Measurements from ENCODE around the gene SYT8. TPM values are rescaled to one million over a fixed set of nuclear protein-coding genes. Genes with fewer than 3 reads are reported as not detected.

The SYT8 gene
- total RNA-seq, 2 experiments from 2014 or later = not detected

DNA sequence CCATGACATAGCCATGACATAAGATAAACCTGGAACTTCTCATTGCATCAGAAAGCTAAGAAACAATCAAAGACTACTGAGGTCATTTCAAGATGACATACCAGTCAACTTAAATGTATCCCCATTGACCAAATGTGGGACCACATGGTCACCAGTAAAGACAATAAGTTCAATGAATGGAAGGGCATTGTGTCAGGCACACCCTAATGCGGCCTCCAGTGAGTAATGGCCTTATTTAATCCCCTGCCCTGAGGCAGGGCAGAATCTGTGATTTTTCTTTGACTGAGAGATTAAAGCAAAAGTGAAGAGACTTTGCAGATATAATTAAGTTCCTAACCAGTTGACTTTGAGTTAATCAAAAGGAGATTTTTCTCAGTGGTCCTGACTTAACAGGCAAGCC is 17.3 kb upstream of the SYT8 start:
- ChIA-PET POLR2A (no interaction called here), CTCF (ENCODE audit: unreplicated experiment) (interaction anchor here (0.6 kb wide), 2 partner anchors 9 to 220 kb away, joined by 4 to 6 read pairs; no protein-coding TSS in a partner anchor)
- Histone ChIP-seq H3K9me3 (ENCODE audit: low read length) (no peaks in the 10 kb centered on the region), H3K4me3 (ENCODE audit: low read depth, low read length, poor library complexity, severe bottlenecking) (no peak overlapping the region), H2AFZ (ENCODE audit: low read length) (no peak overlapping the region), H4K20me1 (ENCODE audit: insufficient read depth, low read length) (no peaks in the 10 kb centered on the region), H3K79me2 (ENCODE audit: insufficient read depth, low read depth, low read length) (no peaks in the 10 kb centered on the region), H3K9me2 (ENCODE audit: insufficient read depth, low read length) (no peaks in the 10 kb centered on the region), H3K36me3 (ENCODE audit: insufficient read depth, low read length) (no peaks in the 10 kb centered on the region), H3K4me2 (ENCODE audit: low read length) (no peak overlapping the region), H3K27ac (ENCODE audit: low read depth, low read length, poor library complexity, severe bottlenecking) (no peak overlapping the region), H3K4me1 (ENCODE audit: insufficient read depth, low read length, poor library complexity, severe bottlenecking) (no peaks in the 10 kb centered on the region)
- TF ChIP-seq EZH2phosphoT487 (IDR thresholded peaks at IDR 0.05; ENCODE audit: borderline replicate concordance, low read depth, low read length) = no peak
- TF ChIP-seq, protein P1, sequence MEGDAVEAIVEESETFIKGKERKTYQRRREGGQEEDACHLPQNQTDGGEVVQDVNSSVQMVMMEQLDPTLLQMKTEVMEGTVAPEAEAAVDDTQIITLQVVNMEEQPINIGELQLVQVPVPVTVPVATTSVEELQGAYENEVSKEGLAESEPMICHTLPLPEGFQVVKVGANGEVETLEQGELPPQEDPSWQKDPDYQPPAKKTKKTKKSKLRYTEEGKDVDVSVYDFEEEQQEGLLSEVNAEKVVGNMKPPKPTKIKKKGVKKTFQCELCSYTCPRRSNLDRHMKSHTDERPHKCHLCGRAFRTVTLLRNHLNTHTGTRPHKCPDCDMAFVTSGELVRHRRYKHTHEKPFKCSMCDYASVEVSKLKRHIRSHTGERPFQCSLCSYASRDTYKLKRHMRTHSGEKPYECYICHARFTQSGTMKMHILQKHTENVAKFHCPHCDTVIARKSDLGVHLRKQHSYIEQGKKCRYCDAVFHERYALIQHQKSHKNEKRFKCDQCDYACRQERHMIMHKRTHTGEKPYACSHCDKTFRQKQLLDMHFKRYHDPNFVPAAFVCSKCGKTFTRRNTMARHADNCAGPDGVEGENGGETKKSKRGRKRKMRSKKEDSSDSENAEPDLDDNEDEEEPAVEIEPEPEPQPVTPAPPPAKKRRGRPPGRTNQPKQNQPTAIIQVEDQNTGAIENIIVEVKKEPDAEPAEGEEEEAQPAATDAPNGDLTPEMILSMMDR (conservative IDR thresholded peaks at IDR 0.05; ENCODE audit: low read length) = no peak
- BruUV-seq (replicated peaks) = no TSS peak
- DNase-seq (ENCODE audit: low spot score) = no peak
- intact Hi-C loops (cut with micrococcal nuclease; ENCODE audit: unreplicated experiment) = no loop called here

DNA sequence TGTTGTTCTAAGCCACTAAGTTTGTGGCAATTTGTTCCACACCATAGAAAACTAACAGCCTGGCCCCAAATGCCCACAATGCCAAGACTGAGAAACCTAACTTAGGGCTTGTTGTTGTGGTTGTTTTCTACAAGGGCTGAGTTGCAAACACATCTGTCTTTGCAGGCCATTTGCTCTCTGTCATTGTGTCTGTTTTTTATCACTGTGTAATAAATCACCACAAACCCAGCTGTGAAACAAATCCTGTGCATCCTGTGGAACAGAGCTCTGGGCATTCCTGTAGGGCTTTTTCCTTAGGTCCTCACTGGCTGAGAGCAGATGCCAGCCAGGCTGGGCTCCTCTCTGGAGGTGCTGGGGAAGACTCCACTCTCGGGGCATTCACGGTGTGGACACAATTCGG is 15.7 kb upstream of the SYT8 start:
- Histone ChIP-seq H3K9me2 (ENCODE audit: insufficient read depth, low read length) (no peaks in the 10 kb centered on the region), H3K79me2 (ENCODE audit: insufficient read depth, low read depth, low read length) (no peaks in the 10 kb centered on the region), H3K36me3 (ENCODE audit: insufficient read depth, low read length) (no peaks in the 10 kb centered on the region), H3K4me3 (ENCODE audit: low read depth, low read length, poor library complexity, severe bottlenecking) (no peak overlapping the region), H3K27ac (ENCODE audit: low read depth, low read length, poor library complexity, severe bottlenecking) (no peak overlapping the region), H3K4me2 (ENCODE audit: low read length) (no peak overlapping the region), H3K9me3 (ENCODE audit: low read length) (no peaks in the 10 kb centered on the region), H4K20me1 (ENCODE audit: insufficient read depth, low read length) (no peaks in the 10 kb centered on the region), H2AFZ (ENCODE audit: low read length) (no peak overlapping the region), H3K4me1 (ENCODE audit: insufficient read depth, low read length, poor library complexity, severe bottlenecking) (no peaks in the 10 kb centered on the region)
- intact Hi-C loops (cut with micrococcal nuclease; ENCODE audit: unreplicated experiment) = no loop called here
- BruUV-seq (replicated peaks) = no TSS peak
- TF ChIP-seq, protein P1 (conservative IDR thresholded peaks at IDR 0.05; ENCODE audit: low read length) = no peak
- TF ChIP-seq EZH2phosphoT487 (IDR thresholded peaks at IDR 0.05; ENCODE audit: borderline replicate concordance, low read depth, low read length) = no peak
- ChIA-PET POLR2A (no interaction called here), CTCF (ENCODE audit: unreplicated experiment) (no interaction called here)
- no peak for DNase-seq (ENCODE audit: low spot score)

DNA sequence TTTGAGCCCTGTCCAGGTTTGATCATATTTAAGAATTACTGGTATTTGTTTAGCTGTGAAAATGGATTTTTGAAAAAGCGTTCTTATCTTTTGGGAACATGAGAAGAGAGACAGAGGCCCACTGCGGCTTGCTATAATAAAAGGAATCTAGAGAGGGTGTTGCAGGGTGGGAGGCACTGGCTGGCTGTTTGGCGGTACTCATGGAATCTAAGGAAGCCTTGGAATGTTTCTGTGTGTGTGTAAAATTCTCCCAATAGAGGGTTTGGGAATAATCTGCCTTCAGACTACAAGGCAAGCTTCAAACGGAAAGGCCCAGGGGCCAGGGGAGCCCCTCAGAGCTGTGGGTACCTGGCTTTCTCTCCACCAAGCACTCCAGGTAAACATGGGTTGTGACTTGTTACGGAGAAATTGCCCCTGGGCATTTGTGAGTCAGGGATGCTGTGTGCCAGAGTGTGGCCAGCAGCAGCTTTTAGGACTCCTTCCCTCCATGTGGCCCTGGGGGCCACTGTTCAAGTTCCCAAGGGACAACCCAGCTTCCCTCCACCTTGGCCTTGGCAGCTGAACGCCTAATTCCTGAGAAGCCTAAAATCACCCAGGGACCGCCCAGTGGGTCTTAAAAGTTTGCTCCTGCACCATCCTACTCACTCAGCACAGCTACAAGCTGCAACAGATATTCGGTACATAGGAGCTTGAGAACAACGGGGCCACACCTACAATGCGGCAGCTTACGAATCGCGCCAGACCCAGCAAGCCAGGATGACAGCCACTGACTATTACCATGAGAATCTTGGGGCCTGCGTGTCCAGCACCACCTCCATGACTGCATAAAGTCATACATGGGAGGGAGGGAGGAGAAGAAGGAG is 14.1 kb upstream of the SYT8 start:
- Histone ChIP-seq H4K20me1 (ENCODE audit: insufficient read depth, low read length) (no peaks in the 10 kb centered on the region), H3K9me2 (ENCODE audit: insufficient read depth, low read length) (no peaks in the 10 kb centered on the region), H3K4me1 (ENCODE audit: insufficient read depth, low read length, poor library complexity, severe bottlenecking) (no peaks in the 10 kb centered on the region), H3K36me3 (ENCODE audit: insufficient read depth, low read length) (no peaks in the 10 kb centered on the region), H3K4me2 (ENCODE audit: low read length) (no peak overlapping the region), H3K79me2 (ENCODE audit: insufficient read depth, low read depth, low read length) (no peaks in the 10 kb centered on the region), H3K9me3 (ENCODE audit: low read length) (no peaks in the 10 kb centered on the region), H2AFZ (ENCODE audit: low read length) (no peak overlapping the region), H3K27ac (ENCODE audit: low read depth, low read length, poor library complexity, severe bottlenecking) (no peak overlapping the region), H3K4me3 (ENCODE audit: low read depth, low read length, poor library complexity, severe bottlenecking) (no peak overlapping the region)
- ChIA-PET CTCF (ENCODE audit: unreplicated experiment) (no interaction called here), POLR2A (no interaction called here)
- DNase-seq (ENCODE audit: low spot score) = no peak
- no TSS peak for BruUV-seq (replicated peaks)
- intact Hi-C loops (cut with micrococcal nuclease; ENCODE audit: unreplicated experiment) = no loop called here
- TF ChIP-seq, protein P1 (conservative IDR thresholded peaks at IDR 0.05; ENCODE audit: low read length) = no peak
- no peak for TF ChIP-seq EZH2phosphoT487 (IDR thresholded peaks at IDR 0.05; ENCODE audit: borderline replicate concordance, low read depth, low read length)
